ENCODE measurements around the gene SH3BP4. TPM values are rescaled to one million over a fixed set of nuclear protein-coding genes. Genes with fewer than 3 reads are reported as not detected.
A peak's percentile ranks its signal among the peaks of the same experiment; 100 is the strongest.

Gene SH3BP4
- polyA plus RNA-seq, 4 donors = 3.6 to 36.7 (median 17.4) TPM

DNA sequence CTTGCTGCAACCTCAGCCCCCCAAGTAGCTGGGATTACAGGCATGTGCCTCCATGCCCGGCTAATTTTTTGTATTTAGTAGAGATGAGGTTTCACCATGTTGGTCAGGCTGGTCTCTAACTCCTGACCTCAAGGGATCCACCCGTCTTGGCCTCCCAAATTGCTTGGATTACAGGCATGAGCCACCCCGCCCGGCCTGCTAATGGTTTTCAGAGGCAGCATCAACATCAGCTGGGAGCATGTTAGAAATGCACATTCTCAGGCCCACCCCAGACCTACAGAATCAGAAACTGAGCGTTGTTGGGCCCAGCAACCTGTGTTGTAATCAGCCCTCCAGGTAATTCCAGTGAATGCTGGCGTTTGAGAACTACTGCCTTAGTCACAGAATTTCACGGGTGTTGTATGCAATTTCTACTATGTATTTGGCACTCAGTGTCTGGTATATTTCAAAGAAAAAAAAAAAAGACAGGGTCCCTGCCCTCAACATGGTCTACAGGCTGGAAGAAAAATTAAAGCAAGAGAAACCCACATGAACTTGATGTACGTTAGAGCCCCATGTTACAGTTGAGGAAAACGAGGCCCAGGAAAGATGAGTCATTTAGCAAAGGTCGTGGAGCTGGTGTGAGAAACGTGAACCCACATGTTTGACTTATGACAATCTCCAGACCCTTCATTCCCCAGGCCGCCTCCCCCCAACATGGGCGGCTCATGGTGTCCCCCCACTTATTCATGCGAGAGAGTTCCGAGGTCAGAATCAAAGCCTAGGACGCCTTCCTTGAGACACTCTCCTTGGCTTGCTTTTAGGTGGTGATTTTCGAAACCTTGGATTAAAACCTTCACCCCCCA is 35.3 kb downstream of the SH3BP4 start:
- H3K4me1 ChIP-seq (ENCODE audit: control insufficient read depth in 3 of 3, insufficient read depth in 2 of 3, low read depth in 1 of 3, low read length in 2 of 3) = peaks cover 5 to 44% (median 7%) of the 10 kb centered on the region in 3 donors
- no peak overlapping the region for H3K4me3 ChIP-seq (ENCODE audit: low read depth in 1 of 3, low read length in 3 of 3)
- FAIRE-seq = no peak
- peak overlapping the region in 1 of 3 donors; percentile 88 for H3K27ac ChIP-seq (ENCODE audit: low read depth in 1 of 3, low read length in 2 of 3)
- peaks cover 0 to 16% (median 0%) of the 10 kb centered on the region in 3 donors for H3K36me3 ChIP-seq (ENCODE audit: control insufficient read depth in 3 of 3, insufficient read depth in 2 of 3, low read depth in 1 of 3, low read length in 3 of 3)
- WGBS, 3 donors = 83 to 85% (median 84%) methylated on average over 17 of the region's 17 CpGs
- no peak for DNase-seq
- no peaks in the 10 kb centered on the region for H3K27me3 ChIP-seq (ENCODE audit: control insufficient read depth in 3 of 3, insufficient read depth in 3 of 3, low read length in 3 of 3)
- peaks cover 0 to 2% of the 10 kb centered on the region in 2 donors for H3K9me3 ChIP-seq (ENCODE audit: control insufficient read depth in 2 of 2, insufficient read depth in 1 of 2, low read depth in 1 of 2, low read length in 1 of 2)

DNA sequence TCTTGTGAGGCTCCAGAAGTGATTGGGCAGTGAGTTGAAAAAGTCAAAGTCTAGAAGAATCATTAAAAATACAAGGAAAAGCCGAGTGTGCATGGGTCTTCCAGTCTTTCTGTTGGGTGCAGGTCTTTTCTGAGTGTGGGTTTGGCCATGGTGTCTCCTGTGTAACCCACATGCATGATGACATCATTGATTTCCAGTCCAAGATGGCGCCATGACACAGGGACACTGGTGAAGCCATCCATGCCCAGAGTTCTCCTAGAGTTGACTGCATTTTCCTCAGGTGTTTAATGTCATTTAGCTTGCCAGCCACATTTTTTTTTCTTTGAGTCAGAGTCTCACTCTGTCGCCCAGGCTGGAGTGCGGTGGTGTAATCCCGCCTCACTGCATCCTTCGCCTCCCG is 35.9 kb downstream of the SH3BP4 start:
- H3K4me1 ChIP-seq (ENCODE audit: control insufficient read depth in 3 of 3, insufficient read depth in 2 of 3, low read depth in 1 of 3, low read length in 2 of 3) = peaks cover 5 to 38% (median 7%) of the 10 kb centered on the region in 3 donors
- H3K36me3 ChIP-seq (ENCODE audit: control insufficient read depth in 3 of 3, insufficient read depth in 2 of 3, low read depth in 1 of 3, low read length in 3 of 3) = peaks cover 0 to 22% (median 0%) of the 10 kb centered on the region in 3 donors
- H3K27ac ChIP-seq (ENCODE audit: low read depth in 1 of 3, low read length in 2 of 3) = peak overlapping the region in 1 of 3 donors; percentile 88
- DNase-seq (no peak), FAIRE-seq (no peak)
- peaks cover 0 to 2% of the 10 kb centered on the region in 2 donors for H3K9me3 ChIP-seq (ENCODE audit: control insufficient read depth in 2 of 2, insufficient read depth in 1 of 2, low read depth in 1 of 2, low read length in 1 of 2)
- H3K4me3 ChIP-seq (ENCODE audit: low read depth in 1 of 3, low read length in 3 of 3) = no peak overlapping the region
- 89 to 94% (median 91%) methylated on average over 7 of the region's 7 CpGs for WGBS, 3 donors
- no peaks in the 10 kb centered on the region for H3K27me3 ChIP-seq (ENCODE audit: control insufficient read depth in 3 of 3, insufficient read depth in 3 of 3, low read length in 3 of 3)

DNA sequence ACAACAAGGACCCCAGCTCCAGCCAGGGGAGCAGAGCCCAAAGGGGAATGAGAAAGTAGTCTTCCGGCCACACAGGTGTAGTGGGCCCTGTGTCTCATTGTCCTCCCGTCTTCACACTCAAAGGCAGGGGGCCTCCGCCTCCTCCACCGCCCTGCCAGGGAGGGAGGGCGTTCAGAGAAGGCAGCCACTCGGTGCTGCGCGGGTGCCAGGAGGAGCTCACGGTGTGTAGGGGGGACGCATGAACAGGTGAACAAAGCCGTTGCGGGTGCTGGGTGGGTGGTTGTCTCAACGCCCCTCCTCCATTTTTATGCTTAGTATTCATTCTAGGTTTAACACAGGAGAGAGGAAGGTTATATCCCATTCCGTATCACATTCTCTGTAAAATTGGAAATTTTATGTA is 36.7 kb downstream of the SH3BP4 start:
- Histone ChIP-seq H3K4me1 (ENCODE audit: control insufficient read depth in 3 of 3, insufficient read depth in 2 of 3, low read depth in 1 of 3, low read length in 2 of 3) (peaks cover 3 to 30% (median 7%) of the 10 kb centered on the region in 3 donors), H3K27me3 (ENCODE audit: control insufficient read depth in 3 of 3, insufficient read depth in 3 of 3, low read length in 3 of 3) (no peaks in the 10 kb centered on the region), H3K36me3 (ENCODE audit: control insufficient read depth in 3 of 3, insufficient read depth in 2 of 3, low read depth in 1 of 3, low read length in 3 of 3) (peaks cover 0 to 28% (median 0%) of the 10 kb centered on the region in 3 donors), H3K4me3 (ENCODE audit: low read depth in 1 of 3, low read length in 3 of 3) (no peak overlapping the region), H3K9me3 (ENCODE audit: control insufficient read depth in 2 of 2, insufficient read depth in 1 of 2, low read depth in 1 of 2, low read length in 1 of 2) (peaks cover 0 to 2% of the 10 kb centered on the region in 2 donors), H3K27ac (ENCODE audit: low read depth in 1 of 3, low read length in 2 of 3) (peak overlapping the region in 1 of 3 donors; percentile 79)
- FAIRE-seq (no peak), DNase-seq (no peak)
- 91 to 92% (median 92%) methylated on average over 14 of the region's 14 CpGs for WGBS, 3 donors

DNA sequence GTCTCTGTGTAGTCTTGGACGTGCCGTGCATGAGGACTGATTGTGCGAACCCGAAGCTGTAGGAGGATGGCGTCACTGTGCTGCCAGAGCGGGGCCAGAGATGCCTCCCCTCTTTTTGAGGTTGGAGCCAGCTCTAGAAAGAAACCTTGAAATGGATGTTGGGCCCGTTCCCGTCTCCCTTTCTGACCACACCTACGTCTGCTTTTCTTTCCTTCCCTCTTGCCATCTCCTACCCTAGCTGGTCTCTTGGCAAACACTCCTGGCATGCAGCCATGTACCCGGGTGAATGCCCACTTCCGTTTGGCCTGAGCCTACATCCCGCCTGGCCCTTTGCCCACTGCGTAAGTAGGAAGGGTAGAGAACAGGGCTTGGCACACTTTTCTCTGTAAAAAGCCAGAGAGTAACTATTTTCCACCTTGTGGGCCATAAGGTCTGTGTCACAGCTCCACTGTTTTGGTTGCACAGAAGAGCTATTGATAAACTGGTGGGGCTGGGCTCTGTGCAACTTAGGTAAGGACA is 37.4 kb downstream of the SH3BP4 start:
- FAIRE-seq (no peak), DNase-seq (peak in 1 of 2 donors; percentile 80)
- Histone ChIP-seq H3K27ac (ENCODE audit: low read depth in 1 of 3, low read length in 2 of 3) (peak overlapping the region in 1 of 3 donors; percentile 79), H3K4me1 (ENCODE audit: control insufficient read depth in 3 of 3, insufficient read depth in 2 of 3, low read depth in 1 of 3, low read length in 2 of 3) (peaks cover 0 to 28% (median 7%) of the 10 kb centered on the region in 3 donors), H3K9me3 (ENCODE audit: control insufficient read depth in 2 of 2, insufficient read depth in 1 of 2, low read depth in 1 of 2, low read length in 1 of 2) (peaks cover 0 to 2% of the 10 kb centered on the region in 2 donors), H3K36me3 (ENCODE audit: control insufficient read depth in 3 of 3, insufficient read depth in 2 of 3, low read depth in 1 of 3, low read length in 3 of 3) (peaks cover 0 to 28% (median 0%) of the 10 kb centered on the region in 3 donors), H3K27me3 (ENCODE audit: control insufficient read depth in 3 of 3, insufficient read depth in 3 of 3, low read length in 3 of 3) (no peaks in the 10 kb centered on the region), H3K4me3 (ENCODE audit: low read depth in 1 of 3, low read length in 3 of 3) (no peak overlapping the region)
- WGBS, 3 donors = 9 to 40% (median 22%) methylated on average over 13 of the region's 13 CpGs

DNA sequence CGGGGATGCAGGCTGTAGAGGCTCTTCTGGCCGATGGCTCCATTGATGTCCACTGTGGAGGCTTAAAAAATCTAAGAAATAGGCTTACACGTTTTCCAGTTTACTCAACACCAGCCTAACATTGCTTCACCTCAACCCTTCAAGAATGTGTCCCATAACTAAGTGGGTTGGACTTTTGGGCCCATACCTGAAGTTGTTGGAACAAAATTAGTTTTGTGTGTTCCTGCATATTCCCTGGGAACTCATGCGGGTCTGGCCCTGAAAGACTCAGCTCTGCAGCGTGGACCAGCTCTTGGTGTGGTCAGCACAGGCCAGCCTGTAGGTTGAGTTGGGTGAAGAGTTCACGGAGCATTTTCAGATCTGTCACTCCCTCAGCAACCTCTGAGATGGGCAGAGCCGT is 38.5 kb downstream of the SH3BP4 start:
- no peak overlapping the region for H3K27ac ChIP-seq (ENCODE audit: low read depth in 1 of 3, low read length in 2 of 3)
- H3K27me3 ChIP-seq (ENCODE audit: control insufficient read depth in 3 of 3, insufficient read depth in 3 of 3, low read length in 3 of 3) = no peaks in the 10 kb centered on the region
- FAIRE-seq (no peak), DNase-seq (no peak)
- H3K9me3 ChIP-seq (ENCODE audit: control insufficient read depth in 2 of 2, insufficient read depth in 1 of 2, low read depth in 1 of 2, low read length in 1 of 2) = peaks cover 0 to 2% of the 10 kb centered on the region in 2 donors
- H3K4me1 ChIP-seq (ENCODE audit: control insufficient read depth in 3 of 3, insufficient read depth in 2 of 3, low read depth in 1 of 3, low read length in 2 of 3) = peaks cover 0 to 38% (median 7%) of the 10 kb centered on the region in 3 donors
- 77 to 90% (median 89%) methylated on average over 7 of the region's 7 CpGs for WGBS, 3 donors
- peaks cover 0 to 37% (median 0%) of the 10 kb centered on the region in 3 donors for H3K36me3 ChIP-seq (ENCODE audit: control insufficient read depth in 3 of 3, insufficient read depth in 2 of 3, low read depth in 1 of 3, low read length in 3 of 3)
- H3K4me3 ChIP-seq (ENCODE audit: low read depth in 1 of 3, low read length in 3 of 3) = no peak overlapping the region

DNA sequence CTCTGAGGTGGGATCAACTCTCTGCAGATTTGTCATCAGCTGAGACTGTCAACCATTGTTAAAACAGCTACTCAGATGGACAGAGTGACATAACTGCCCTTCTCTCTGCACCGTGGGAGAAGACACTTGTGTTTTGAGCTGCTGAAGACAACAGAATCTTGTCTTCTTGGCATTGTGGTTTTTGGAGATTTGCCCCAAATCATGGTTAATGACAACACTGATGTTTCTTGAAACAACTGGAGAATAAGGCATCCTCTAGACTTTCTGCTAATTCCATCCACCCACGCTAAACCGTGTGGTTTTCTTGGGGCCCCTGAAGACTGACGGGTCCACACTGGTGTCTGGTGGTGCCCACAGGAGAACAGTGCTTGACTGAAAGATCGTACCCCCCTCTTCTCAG is 39.5 kb downstream of the SH3BP4 start:
- H3K36me3 ChIP-seq (ENCODE audit: control insufficient read depth in 3 of 3, insufficient read depth in 2 of 3, low read depth in 1 of 3, low read length in 3 of 3) = peaks cover 0 to 46% (median 0%) of the 10 kb centered on the region in 3 donors
- peaks cover 2 to 38% (median 10%) of the 10 kb centered on the region in 3 donors for H3K4me1 ChIP-seq (ENCODE audit: control insufficient read depth in 3 of 3, insufficient read depth in 2 of 3, low read depth in 1 of 3, low read length in 2 of 3)
- H3K9me3 ChIP-seq (ENCODE audit: control insufficient read depth in 2 of 2, insufficient read depth in 1 of 2, low read depth in 1 of 2, low read length in 1 of 2) = peaks cover 0 to 2% of the 10 kb centered on the region in 2 donors
- no peak for DNase-seq
- no peak for FAIRE-seq
- no peaks in the 10 kb centered on the region for H3K27me3 ChIP-seq (ENCODE audit: control insufficient read depth in 3 of 3, insufficient read depth in 3 of 3, low read length in 3 of 3)
- WGBS, 3 donors = 75 to 81% (median 80%) methylated on average over 5 of the region's 5 CpGs
- H3K27ac ChIP-seq (ENCODE audit: low read depth in 1 of 3, low read length in 2 of 3) = no peak overlapping the region
- H3K4me3 ChIP-seq (ENCODE audit: low read depth in 1 of 3, low read length in 3 of 3) = no peak overlapping the region

DNA sequence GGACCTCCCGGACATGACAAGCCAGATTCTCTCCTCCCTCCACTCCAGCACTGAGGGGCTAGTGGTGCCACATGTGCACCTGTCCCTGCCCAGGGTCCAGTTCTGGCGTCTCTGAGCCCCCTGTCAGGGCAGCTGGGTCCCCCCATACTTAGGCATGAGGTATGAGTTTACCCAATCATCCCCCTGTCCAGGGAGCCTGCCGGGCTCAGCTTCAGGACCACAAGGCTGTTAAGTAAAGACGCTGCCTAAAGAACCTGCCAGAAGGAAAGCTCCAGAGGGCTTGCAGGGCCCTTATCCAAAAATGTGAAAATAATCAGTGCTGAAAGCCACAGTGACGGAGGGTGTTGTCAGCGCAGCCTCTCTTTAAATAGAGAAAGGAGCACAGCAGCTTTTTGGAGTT is 40.0 kb downstream of the SH3BP4 start:
- DNase-seq (no peak), FAIRE-seq (no peak)
- peaks cover 2 to 37% (median 8%) of the 10 kb centered on the region in 3 donors for H3K4me1 ChIP-seq (ENCODE audit: control insufficient read depth in 3 of 3, insufficient read depth in 2 of 3, low read depth in 1 of 3, low read length in 2 of 3)
- H3K27me3 ChIP-seq (ENCODE audit: control insufficient read depth in 3 of 3, insufficient read depth in 3 of 3, low read length in 3 of 3) = no peaks in the 10 kb centered on the region
- H3K9me3 ChIP-seq (ENCODE audit: control insufficient read depth in 2 of 2, insufficient read depth in 1 of 2, low read depth in 1 of 2, low read length in 1 of 2) = peaks cover 0 to 2% of the 10 kb centered on the region in 2 donors
- WGBS, 3 donors = 80 to 94% (median 90%) methylated on average over 6 of the region's 6 CpGs
- no peak overlapping the region for H3K4me3 ChIP-seq (ENCODE audit: low read depth in 1 of 3, low read length in 3 of 3)
- H3K36me3 ChIP-seq (ENCODE audit: control insufficient read depth in 3 of 3, insufficient read depth in 2 of 3, low read depth in 1 of 3, low read length in 3 of 3) = peaks cover 0 to 51% (median 0%) of the 10 kb centered on the region in 3 donors
- no peak overlapping the region for H3K27ac ChIP-seq (ENCODE audit: low read depth in 1 of 3, low read length in 2 of 3)

DNA sequence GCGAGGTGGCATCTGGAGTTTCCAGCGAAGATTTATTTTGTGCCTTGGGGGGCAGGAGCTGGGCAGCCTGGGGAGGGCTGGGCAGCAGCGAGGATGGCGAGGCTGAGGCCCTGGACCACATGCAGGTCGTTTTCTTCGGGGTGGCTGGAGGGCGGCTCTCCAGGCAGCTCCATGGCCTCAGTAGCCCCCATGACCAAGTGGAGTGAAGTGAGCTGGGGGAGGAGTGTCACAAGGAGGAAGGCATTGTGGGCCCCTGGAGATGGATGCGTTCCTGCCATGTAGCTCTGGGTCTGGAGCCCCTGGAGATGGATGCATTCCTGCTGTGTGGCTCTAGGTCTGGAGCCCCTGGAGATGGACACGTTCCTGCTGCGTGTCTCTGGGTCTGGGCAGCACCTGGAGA is 40.4 kb downstream of the SH3BP4 start:
- no peak overlapping the region for H3K27ac ChIP-seq (ENCODE audit: low read depth in 1 of 3, low read length in 2 of 3)
- peaks cover 2 to 33% (median 8%) of the 10 kb centered on the region in 3 donors for H3K4me1 ChIP-seq (ENCODE audit: control insufficient read depth in 3 of 3, insufficient read depth in 2 of 3, low read depth in 1 of 3, low read length in 2 of 3)
- no peaks in the 10 kb centered on the region for H3K27me3 ChIP-seq (ENCODE audit: control insufficient read depth in 3 of 3, insufficient read depth in 3 of 3, low read length in 3 of 3)
- H3K9me3 ChIP-seq (ENCODE audit: control insufficient read depth in 2 of 2, insufficient read depth in 1 of 2, low read depth in 1 of 2, low read length in 1 of 2) = peaks cover 0 to 2% of the 10 kb centered on the region in 2 donors
- WGBS, 3 donors = 84 to 92% (median 85%) methylated on average over 10 of the region's 10 CpGs
- H3K36me3 ChIP-seq (ENCODE audit: control insufficient read depth in 3 of 3, insufficient read depth in 2 of 3, low read depth in 1 of 3, low read length in 3 of 3) = peaks cover 0 to 55% (median 0%) of the 10 kb centered on the region in 3 donors
- no peak overlapping the region for H3K4me3 ChIP-seq (ENCODE audit: low read depth in 1 of 3, low read length in 3 of 3)
- FAIRE-seq (no peak), DNase-seq (no peak)

Data from small intestine (tissue), 7 donors.